ENCODE results near the gene LAMB1. TPM values are rescaled to one million over a fixed set of nuclear protein-coding genes. Genes with fewer than 3 reads are reported as not detected.
"Not testable (repeated sequence)": the region's sequence is repeated elsewhere in the genome, so short reads cannot be mapped to it uniquely, and the experiment has no call there.

Gene LAMB1
- total RNA-seq, 1 donor from 2014 or later: 226 TPM

GRCh38 chr7:107898997-107899594 is 103.9 kb downstream of the LAMB1 start:
- DNase-seq (ENCODE audit: extremely low spot score, unreplicated experiment): no peak
- H3K27me3 Mint-ChIP-seq: no peaks in the 10 kb centered on the region
- TF ChIP-seq, protein P1, sequence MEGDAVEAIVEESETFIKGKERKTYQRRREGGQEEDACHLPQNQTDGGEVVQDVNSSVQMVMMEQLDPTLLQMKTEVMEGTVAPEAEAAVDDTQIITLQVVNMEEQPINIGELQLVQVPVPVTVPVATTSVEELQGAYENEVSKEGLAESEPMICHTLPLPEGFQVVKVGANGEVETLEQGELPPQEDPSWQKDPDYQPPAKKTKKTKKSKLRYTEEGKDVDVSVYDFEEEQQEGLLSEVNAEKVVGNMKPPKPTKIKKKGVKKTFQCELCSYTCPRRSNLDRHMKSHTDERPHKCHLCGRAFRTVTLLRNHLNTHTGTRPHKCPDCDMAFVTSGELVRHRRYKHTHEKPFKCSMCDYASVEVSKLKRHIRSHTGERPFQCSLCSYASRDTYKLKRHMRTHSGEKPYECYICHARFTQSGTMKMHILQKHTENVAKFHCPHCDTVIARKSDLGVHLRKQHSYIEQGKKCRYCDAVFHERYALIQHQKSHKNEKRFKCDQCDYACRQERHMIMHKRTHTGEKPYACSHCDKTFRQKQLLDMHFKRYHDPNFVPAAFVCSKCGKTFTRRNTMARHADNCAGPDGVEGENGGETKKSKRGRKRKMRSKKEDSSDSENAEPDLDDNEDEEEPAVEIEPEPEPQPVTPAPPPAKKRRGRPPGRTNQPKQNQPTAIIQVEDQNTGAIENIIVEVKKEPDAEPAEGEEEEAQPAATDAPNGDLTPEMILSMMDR (conservative IDR thresholded peaks at IDR 0.05): no peak
- no peak overlapping the region for H3K27ac Mint-ChIP-seq
- no peaks in the 10 kb centered on the region for H3K9me3 Mint-ChIP-seq
- H3K4me1 Mint-ChIP-seq (ENCODE audit: unreplicated experiment): peaks cover 8% of the 10 kb centered on the region
- no peak overlapping the region for H3K4me3 Mint-ChIP-seq
- H3K36me3 Mint-ChIP-seq: peaks cover 37% of the 10 kb centered on the region

GRCh38 chr7:107892367-107892741 is 110.6 kb downstream of the LAMB1 start:
- H3K4me3 Mint-ChIP-seq: peak overlapping the region; percentile 97
- not testable (repeated sequence) for H3K9me3 Mint-ChIP-seq; DNase-seq (ENCODE audit: extremely low spot score, unreplicated experiment); H3K27me3 Mint-ChIP-seq
- H3K4me1 Mint-ChIP-seq (ENCODE audit: unreplicated experiment): peaks cover 25% of the 10 kb centered on the region
- peak overlapping the region; percentile 97 for H3K27ac Mint-ChIP-seq
- peaks cover 27% of the 10 kb centered on the region for H3K36me3 Mint-ChIP-seq

DNA sequence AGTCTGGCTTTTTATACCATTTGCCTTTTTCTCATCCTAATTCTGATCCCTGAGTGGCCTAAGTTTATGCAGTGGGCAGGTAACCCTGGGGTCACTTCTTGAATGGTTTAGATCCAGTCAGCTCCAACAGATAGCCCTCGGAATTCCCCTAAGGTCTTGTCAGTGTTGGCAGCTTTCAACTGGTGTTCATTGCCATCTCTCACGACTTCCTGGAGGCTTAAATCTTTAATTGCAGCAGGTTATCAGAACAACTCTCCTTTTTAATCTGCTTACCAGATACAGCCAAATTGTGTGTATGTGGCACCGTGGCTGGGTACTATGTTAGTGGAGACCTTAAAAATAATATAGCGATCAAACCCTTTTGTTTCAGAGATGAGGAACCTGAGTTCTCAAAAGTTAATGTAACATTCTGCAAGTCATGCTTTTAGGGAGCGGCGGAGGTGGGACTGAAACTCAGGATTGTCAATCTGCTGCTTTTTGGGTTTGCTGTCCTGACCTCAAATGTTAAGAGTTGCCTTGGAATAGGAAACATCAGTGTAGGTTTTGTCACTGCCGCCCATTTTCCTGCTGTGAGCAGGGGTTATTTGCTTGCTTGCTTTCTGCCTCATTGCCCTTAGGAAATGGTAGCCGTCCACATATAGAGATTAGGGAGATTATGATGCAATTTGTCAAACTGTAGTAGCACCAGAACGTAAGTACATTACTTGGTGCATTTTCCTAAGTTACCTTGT is 111.2 kb downstream of the LAMB1 start:
- H3K27ac Mint-ChIP-seq: peak overlapping the region; percentile 97
- H3K9me3 Mint-ChIP-seq: no peaks in the 10 kb centered on the region
- TF ChIP-seq, protein P1 (conservative IDR thresholded peaks at IDR 0.05): no peak
- peak overlapping the region; percentile 97 for H3K4me3 Mint-ChIP-seq
- no peaks in the 10 kb centered on the region for H3K27me3 Mint-ChIP-seq
- peaks cover 22% of the 10 kb centered on the region for H3K36me3 Mint-ChIP-seq
- H3K4me1 Mint-ChIP-seq (ENCODE audit: unreplicated experiment): peaks cover 25% of the 10 kb centered on the region
- no peak for DNase-seq (ENCODE audit: extremely low spot score, unreplicated experiment)

- Mint-ChIP-seq H3K4me1 (ENCODE audit: unreplicated experiment) (peaks cover 21% of the 10 kb centered on the region), H3K27ac (peak within 1 kb of the TSS; percentile 97), H3K27me3 (peaks cover 5% of the 10 kb centered on the region), H3K4me3 (peak within 1 kb of the TSS; percentile 97), H3K36me3 (peaks cover 17% of the 10 kb centered on the region), H3K9me3 (no peaks in the 10 kb centered on the region)
- TF ChIP-seq, protein P1 (conservative IDR thresholded peaks at IDR 0.05): no peak
- peak; percentile 93 for DNase-seq (ENCODE audit: extremely low spot score, unreplicated experiment)
These were observed 111.9 kb downstream of the LAMB1 start, which contains the start of gene DLD for GRCh38 chr7:107890962-107891635. Gene DLD (plus strand): TSS chr7:107891183. CDS start chr7:107891251, 68 bp downstream.

DNA sequence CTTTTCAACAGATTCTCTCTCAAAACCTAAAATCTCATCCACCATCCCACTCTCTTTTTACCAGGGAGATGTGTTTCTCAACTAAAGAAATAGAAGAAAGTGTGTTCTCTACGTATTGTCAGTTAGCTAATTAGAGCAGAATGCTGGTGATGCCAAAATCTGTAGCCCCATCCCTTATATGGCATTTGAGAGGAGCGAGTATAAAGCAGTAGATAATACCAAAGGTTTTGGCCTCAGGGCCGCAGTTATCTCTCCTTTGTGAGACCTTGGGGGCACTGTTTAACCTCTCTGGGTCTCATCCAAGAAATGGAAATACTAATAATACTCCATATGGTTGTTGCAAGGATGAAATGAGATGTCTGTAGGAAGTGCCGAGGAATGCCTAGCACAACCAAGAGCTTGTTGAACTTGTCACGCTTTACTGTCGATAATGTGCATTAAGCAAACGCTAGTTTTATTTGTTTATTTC is 112.4 kb downstream of the LAMB1 start:
- H3K36me3 Mint-ChIP-seq: peaks cover 13% of the 10 kb centered on the region
- peaks cover 17% of the 10 kb centered on the region for H3K4me1 Mint-ChIP-seq (ENCODE audit: unreplicated experiment)
- H3K27ac Mint-ChIP-seq: peak overlapping the region; percentile 97
- no peak for DNase-seq (ENCODE audit: extremely low spot score, unreplicated experiment)
- TF ChIP-seq, protein P1 (conservative IDR thresholded peaks at IDR 0.05): no peak
- H3K9me3 Mint-ChIP-seq: no peaks in the 10 kb centered on the region
- H3K27me3 Mint-ChIP-seq: peaks cover 9% of the 10 kb centered on the region
- H3K4me3 Mint-ChIP-seq: peak overlapping the region; percentile 97

All from type B pancreatic cell (in vitro differentiated cells).